ENCODE measurements around the gene GEMIN5. TPM values are rescaled to one million over a fixed set of nuclear protein-coding genes. Genes with fewer than 3 reads are reported as not detected.

The GEMIN5 gene
- total RNA-seq, 1 experiment from 2014 or later, result 27.3 TPM

- DNase-seq (ENCODE audit: low read depth), result peak; percentile 97
Observed at GRCh38 chr5:154857530-154858296, 80.3 kb downstream of the GEMIN5 start.

GRCh38 chr5:154851351-154851750 lies 86.7 kb downstream of the GEMIN5 start:
- DNase-seq (ENCODE audit: low read depth), result no peak

- DNase-seq (ENCODE audit: low read depth), result peak; percentile 82
Observed at GRCh38 chr5:154850255-154851062, 87.6 kb downstream of the GEMIN5 start, which contains the start of gene FAXDC2. Gene FAXDC2, minus strand, starts transcription at chr5:154850603. Its CDS starts 12,425 bp downstream, at chr5:154838178.

GRCh38 chr5:154849791-154850201 lies 88.2 kb downstream of the GEMIN5 start:
- DNase-seq (ENCODE audit: low read depth), result no peak

- DNase-seq (ENCODE audit: low read depth), result no peak
Observed at GRCh38 chr5:154849264-154849785, 88.7 kb downstream of the GEMIN5 start.

GRCh38 chr5:154844809-154845208 lies 93.2 kb downstream of the GEMIN5 start:
- DNase-seq (ENCODE audit: low read depth), result no peak

- no peak for DNase-seq (ENCODE audit: low read depth)
Observed at GRCh38 chr5:154842689-154843530, 95.1 kb downstream of the GEMIN5 start.

GRCh38 chr5:154841273-154841661 lies 96.7 kb downstream of the GEMIN5 start:
- DNase-seq (ENCODE audit: low read depth), result no peak

GRCh38 chr5:154840435-154841272 lies 97.4 kb downstream of the GEMIN5 start:
- no peak for DNase-seq (ENCODE audit: low read depth)

Other genes with a start within 250 kb of the GEMIN5 start
- 67.6 and 95.2 TPM in 2 replicates for gene LARP1, start 182.8 kb downstream of the GEMIN5 start, total RNA-seq (2014; rRNA removed)
- 22.0 and 25.4 TPM in 2 replicates for gene FAXDC2, start 87.6 kb downstream of the GEMIN5 start, total RNA-seq (2014; rRNA removed)
- gene CNOT8, start 79.6 kb downstream of the GEMIN5 start, total RNA-seq (2014; rRNA removed), result 73.5 and 85.7 TPM in 2 replicates
- gene MRPL22, start 2.9 kb upstream of the GEMIN5 start, total RNA-seq (2014; rRNA removed), result 17.8 and 19.7 TPM in 2 replicates
- 0.06 TPM in 2 replicates for gene KIF4B, start 75.5 kb upstream of the GEMIN5 start, total RNA-seq (2014; rRNA removed)

Measured in LHCN-M2 (cell line).